Measurements from ENCODE around the gene MSGN1.
A peak's percentile ranks its signal among the peaks of the same experiment; 100 is the strongest.

The MSGN1 gene

DNA sequence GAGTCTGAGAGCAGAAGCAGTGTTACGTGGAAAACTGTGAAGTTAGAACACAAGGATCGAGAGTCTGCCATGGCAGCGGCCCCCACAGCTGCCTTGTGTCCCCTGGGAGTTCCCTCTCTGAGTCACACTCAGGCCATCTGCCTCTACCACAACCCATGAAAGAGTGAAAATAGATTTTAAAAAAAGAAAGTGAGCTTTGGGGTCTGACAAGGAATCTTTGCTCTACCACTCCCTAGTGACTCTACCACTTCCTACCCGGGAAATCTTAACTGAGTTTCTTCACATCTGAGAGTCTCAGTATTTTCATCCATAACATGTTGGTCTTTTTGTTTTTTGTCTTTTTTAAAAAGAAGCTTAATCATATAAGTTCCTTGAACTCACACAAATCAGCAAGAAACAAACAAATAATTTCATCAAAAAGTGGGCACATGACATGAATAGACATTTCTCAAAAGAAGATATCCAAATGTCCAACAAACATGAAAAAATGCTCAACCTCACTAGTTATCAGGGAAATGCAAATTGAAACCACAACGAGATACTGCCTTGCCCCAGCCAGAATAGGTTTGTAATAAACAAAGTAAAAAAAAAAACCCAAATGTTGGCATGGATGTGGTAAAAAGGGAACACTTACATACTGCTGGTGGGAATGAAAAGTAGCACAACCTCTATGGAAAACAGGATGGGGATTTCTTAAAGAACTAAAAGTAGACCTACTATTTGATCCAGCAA, 2.4 kb upstream of the MSGN1 start:
- no peaks in the 10 kb centered on the region for H3K27me3 ChIP-seq (ENCODE audit: control insufficient read depth in 3 of 3, insufficient read depth in 3 of 3, low read depth in 1 of 3, low read length in 3 of 3)
- no peak overlapping the region for H3K23ac ChIP-seq (ENCODE audit: low read depth, low read length, poor library complexity)
- no peak overlapping the region for H4K91ac ChIP-seq (ENCODE audit: low read depth, low read length, poor library complexity)
- no CpG with 5 or more reads among the region's 5 CpGs for WGBS, 2 donors (ENCODE audit: extremely low coverage in 2 of 2, insufficient read length in 2 of 2, insufficient replicate concordance in 1 of 2)
- no peak overlapping the region for H3K18ac ChIP-seq (ENCODE audit: low read length)
- H3K9ac ChIP-seq (ENCODE audit: low read depth, low read length, poor library complexity) = no peak overlapping the region
- DNase-seq (ENCODE audit: low spot score) = no peak
- no peak overlapping the region for H3K4ac ChIP-seq (ENCODE audit: low read length)
- H4K8ac ChIP-seq (ENCODE audit: low read depth, low read length) = no peak overlapping the region
- H3K9me3 ChIP-seq (replicated peaks in 1 of 2; ENCODE audit: control insufficient read depth in 2 of 2, insufficient read depth in 1 of 2, low read depth in 1 of 2, low read length in 2 of 2) = no peaks in the 10 kb centered on the region
- no peaks in the 10 kb centered on the region for H3K36me3 ChIP-seq (replicated peaks in 1 of 2; ENCODE audit: control insufficient read depth in 2 of 2, insufficient read depth in 2 of 2, low read length in 2 of 2)
- H3K27ac ChIP-seq (replicated peaks; ENCODE audit: low read length) = no peak overlapping the region
- no peak overlapping the region for H3K4me3 ChIP-seq (ENCODE audit: low read length in 2 of 2)
- H3K14ac ChIP-seq (ENCODE audit: low read length) = no peak overlapping the region
- H3K4me1 ChIP-seq (ENCODE audit: control insufficient read depth in 2 of 2, insufficient read depth in 1 of 2, low read depth in 1 of 2, low read length in 2 of 2) = peaks cover 5 to 18% of the 10 kb centered on the region in 2 donors
- no peak overlapping the region for H2BK120ac ChIP-seq (ENCODE audit: low read depth, low read length)
- H2BK5ac ChIP-seq (ENCODE audit: low read length) = no peak overlapping the region
- no peak overlapping the region for H2BK15ac ChIP-seq (ENCODE audit: low read length)
- H3K4me2 ChIP-seq (ENCODE audit: insufficient read depth, low read length, poor library complexity, severe bottlenecking) = no peak overlapping the region
- H2AK5ac ChIP-seq (ENCODE audit: low read depth, low read length) = no peak overlapping the region
- no peak overlapping the region for H2BK12ac ChIP-seq (ENCODE audit: low read length)
- H2AFZ ChIP-seq (ENCODE audit: low read length) = no peak overlapping the region
- no peaks in the 10 kb centered on the region for H3K79me1 ChIP-seq (ENCODE audit: low read depth, low read length)

DNA sequence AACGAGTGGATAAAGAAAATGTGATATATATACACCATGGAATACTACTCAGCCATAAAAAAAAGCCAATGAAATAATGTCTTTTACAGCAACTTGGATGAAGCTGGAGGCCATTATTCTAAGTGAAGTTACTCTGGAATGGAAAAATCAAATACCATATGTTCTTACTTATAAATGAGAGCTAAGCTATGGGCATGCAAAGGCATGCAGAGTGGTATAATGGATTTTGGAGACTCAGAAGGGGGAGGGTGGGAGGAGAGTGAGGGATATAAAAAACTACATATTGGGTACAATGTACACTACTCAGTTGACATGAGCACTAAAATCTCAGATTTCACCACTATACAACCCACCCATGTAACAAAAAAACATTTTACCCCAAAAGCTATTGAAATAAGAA, 1.7 kb upstream of the MSGN1 start:
- Histone ChIP-seq H3K4me2 (ENCODE audit: insufficient read depth, low read length, poor library complexity, severe bottlenecking) (no peak overlapping the region), H3K4me1 (ENCODE audit: control insufficient read depth in 2 of 2, insufficient read depth in 1 of 2, low read depth in 1 of 2, low read length in 2 of 2) (peaks cover 5 to 18% of the 10 kb centered on the region in 2 donors), H3K14ac (ENCODE audit: low read length) (no peak overlapping the region), H4K91ac (ENCODE audit: low read depth, low read length, poor library complexity) (no peak overlapping the region), H2BK5ac (ENCODE audit: low read length) (no peak overlapping the region), H3K18ac (ENCODE audit: low read length) (no peak overlapping the region), H3K9me3 (replicated peaks in 1 of 2; ENCODE audit: control insufficient read depth in 2 of 2, insufficient read depth in 1 of 2, low read depth in 1 of 2, low read length in 2 of 2) (no peaks in the 10 kb centered on the region), H3K23ac (ENCODE audit: low read depth, low read length, poor library complexity) (no peak overlapping the region), H3K27me3 (ENCODE audit: control insufficient read depth in 3 of 3, insufficient read depth in 3 of 3, low read depth in 1 of 3, low read length in 3 of 3) (peaks cover 0 to 2% (median 0%) of the 10 kb centered on the region in 3 experiments), H4K8ac (ENCODE audit: low read depth, low read length) (no peak overlapping the region), H2AFZ (ENCODE audit: low read length) (no peak overlapping the region), H2BK12ac (ENCODE audit: low read length) (no peak overlapping the region), H2BK15ac (ENCODE audit: low read length) (no peak overlapping the region), H2AK5ac (ENCODE audit: low read depth, low read length) (no peak overlapping the region), H3K4ac (ENCODE audit: low read length) (no peak overlapping the region), H3K36me3 (replicated peaks in 1 of 2; ENCODE audit: control insufficient read depth in 2 of 2, insufficient read depth in 2 of 2, low read length in 2 of 2) (no peaks in the 10 kb centered on the region), H3K4me3 (ENCODE audit: low read length in 2 of 2) (no peak overlapping the region), H3K79me1 (ENCODE audit: low read depth, low read length) (no peaks in the 10 kb centered on the region), H2BK120ac (ENCODE audit: low read depth, low read length) (no peak overlapping the region), H3K27ac (replicated peaks; ENCODE audit: low read length) (no peak overlapping the region), H3K9ac (ENCODE audit: low read depth, low read length, poor library complexity) (no peak overlapping the region)
- no CpG with 5 or more reads among the region's 1 CpG for WGBS, 2 donors (ENCODE audit: extremely low coverage in 2 of 2, insufficient read length in 2 of 2, insufficient replicate concordance in 1 of 2)
- no peak for DNase-seq (ENCODE audit: low spot score)

DNA sequence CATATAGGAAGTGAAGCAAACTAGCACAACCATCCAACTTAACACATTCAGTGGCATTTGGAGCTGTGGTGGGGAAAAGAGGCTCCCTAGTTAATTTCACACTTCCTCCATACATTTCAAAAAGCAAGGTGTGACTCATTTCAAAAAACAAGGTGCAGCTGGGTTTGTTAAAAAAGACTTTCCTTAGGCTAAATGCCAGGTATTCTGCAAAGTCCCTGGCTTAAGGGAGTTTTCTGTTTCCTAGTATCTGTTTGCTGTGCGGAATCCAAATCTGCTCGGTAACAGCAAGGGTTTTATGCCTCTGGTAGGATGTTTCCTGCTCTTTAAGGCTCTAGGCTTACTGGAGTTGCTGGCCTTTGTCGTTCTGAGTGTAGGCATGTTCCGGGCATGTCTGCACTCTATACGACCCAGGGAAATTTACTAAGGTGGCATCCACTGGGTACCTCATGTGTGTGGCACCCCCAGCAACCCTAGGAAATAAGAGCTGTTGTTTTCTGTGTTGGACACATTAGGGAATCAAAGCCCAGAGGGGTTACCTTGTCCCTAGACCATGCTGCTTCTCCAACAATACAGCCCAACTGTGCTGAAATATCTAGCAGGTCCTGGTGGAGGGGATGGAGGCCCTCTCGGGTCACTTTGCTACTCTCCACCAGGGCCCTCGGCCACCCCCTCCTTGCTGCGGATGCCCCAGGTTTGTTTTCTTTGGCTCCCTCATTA, 634 bp upstream of the MSGN1 start:
- Histone ChIP-seq H3K4me3 (ENCODE audit: low read length in 2 of 2) (no peak overlapping the region), H3K4me1 (ENCODE audit: control insufficient read depth in 2 of 2, insufficient read depth in 1 of 2, low read depth in 1 of 2, low read length in 2 of 2) (peaks cover 5 to 18% of the 10 kb centered on the region in 2 donors), H4K8ac (ENCODE audit: low read depth, low read length) (no peak overlapping the region), H3K27me3 (ENCODE audit: control insufficient read depth in 3 of 3, insufficient read depth in 3 of 3, low read depth in 1 of 3, low read length in 3 of 3) (peaks cover 0 to 2% (median 0%) of the 10 kb centered on the region in 3 experiments), H2AK5ac (ENCODE audit: low read depth, low read length) (no peak overlapping the region), H4K91ac (ENCODE audit: low read depth, low read length, poor library complexity) (no peak overlapping the region), H2AFZ (ENCODE audit: low read length) (peak overlapping the region; percentile 64), H3K27ac (replicated peaks; ENCODE audit: low read length) (peak overlapping the region; percentile 45), H2BK5ac (ENCODE audit: low read length) (no peak overlapping the region), H3K36me3 (replicated peaks in 1 of 2; ENCODE audit: control insufficient read depth in 2 of 2, insufficient read depth in 2 of 2, low read length in 2 of 2) (no peaks in the 10 kb centered on the region), H3K4ac (ENCODE audit: low read length) (no peak overlapping the region), H3K14ac (ENCODE audit: low read length) (no peak overlapping the region), H3K4me2 (ENCODE audit: insufficient read depth, low read length, poor library complexity, severe bottlenecking) (no peak overlapping the region), H2BK15ac (ENCODE audit: low read length) (no peak overlapping the region), H2BK12ac (ENCODE audit: low read length) (no peak overlapping the region), H3K18ac (ENCODE audit: low read length) (peak overlapping the region; percentile 40), H3K9me3 (replicated peaks in 1 of 2; ENCODE audit: control insufficient read depth in 2 of 2, insufficient read depth in 1 of 2, low read depth in 1 of 2, low read length in 2 of 2) (no peaks in the 10 kb centered on the region), H2BK120ac (ENCODE audit: low read depth, low read length) (peak overlapping the region; percentile 27), H3K9ac (ENCODE audit: low read depth, low read length, poor library complexity) (no peak overlapping the region), H3K79me1 (ENCODE audit: low read depth, low read length) (no peaks in the 10 kb centered on the region), H3K23ac (ENCODE audit: low read depth, low read length, poor library complexity) (no peak overlapping the region)
- DNase-seq (ENCODE audit: low spot score) = no peak
- no CpG with 5 or more reads among the region's 8 CpGs for WGBS, 2 donors (ENCODE audit: extremely low coverage in 2 of 2, insufficient read length in 2 of 2, insufficient replicate concordance in 1 of 2)

DNA sequence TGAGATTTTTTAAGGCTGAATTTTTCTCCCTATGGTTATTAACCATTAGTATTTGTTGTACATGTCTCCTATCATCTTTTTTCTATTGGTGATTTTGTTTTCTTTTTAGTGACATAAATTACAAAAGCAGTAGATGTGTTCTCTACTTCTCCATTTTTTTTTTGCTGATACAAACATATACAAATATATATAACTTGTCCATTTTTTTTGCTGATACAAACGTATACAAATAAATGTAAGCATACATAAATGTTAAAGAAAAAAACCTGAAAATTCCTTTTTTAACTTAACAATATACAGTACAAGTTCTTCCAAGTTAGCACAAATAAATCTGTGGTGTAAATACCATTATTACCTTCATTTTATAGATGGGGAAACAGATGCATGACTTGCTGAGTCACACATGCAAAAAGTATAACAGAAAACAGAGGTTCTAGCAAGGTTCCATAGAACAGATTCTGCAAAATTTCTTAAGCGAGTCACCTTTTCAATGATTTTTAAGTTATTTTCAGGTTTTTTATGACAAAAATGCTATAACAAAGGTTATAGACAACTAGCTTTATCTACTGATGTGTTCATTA, 2.1 kb downstream of the MSGN1 start:
- no peak overlapping the region for H3K27ac ChIP-seq (replicated peaks; ENCODE audit: low read length)
- H3K27me3 ChIP-seq (ENCODE audit: control insufficient read depth in 3 of 3, insufficient read depth in 3 of 3, low read depth in 1 of 3, low read length in 3 of 3) = peaks cover 0 to 4% (median 0%) of the 10 kb centered on the region in 3 experiments
- WGBS, 2 donors (ENCODE audit: extremely low coverage in 2 of 2, insufficient read length in 2 of 2, insufficient replicate concordance in 1 of 2) = no CpG with 5 or more reads among the region's 2 CpGs
- H3K9ac ChIP-seq (ENCODE audit: low read depth, low read length, poor library complexity) = no peak overlapping the region
- no peaks in the 10 kb centered on the region for H3K36me3 ChIP-seq (replicated peaks in 1 of 2; ENCODE audit: control insufficient read depth in 2 of 2, insufficient read depth in 2 of 2, low read length in 2 of 2)
- H2AK5ac ChIP-seq (ENCODE audit: low read depth, low read length) = no peak overlapping the region
- no peak overlapping the region for H4K8ac ChIP-seq (ENCODE audit: low read depth, low read length)
- H3K14ac ChIP-seq (ENCODE audit: low read length) = no peak overlapping the region
- H2BK12ac ChIP-seq (ENCODE audit: low read length) = no peak overlapping the region
- H3K4me1 ChIP-seq (ENCODE audit: control insufficient read depth in 2 of 2, insufficient read depth in 1 of 2, low read depth in 1 of 2, low read length in 2 of 2) = peaks cover 5 to 24% of the 10 kb centered on the region in 2 donors
- DNase-seq (ENCODE audit: low spot score) = no peak
- H3K18ac ChIP-seq (ENCODE audit: low read length) = no peak overlapping the region
- H3K9me3 ChIP-seq (replicated peaks in 1 of 2; ENCODE audit: control insufficient read depth in 2 of 2, insufficient read depth in 1 of 2, low read depth in 1 of 2, low read length in 2 of 2) = no peaks in the 10 kb centered on the region
- no peak overlapping the region for H3K4me2 ChIP-seq (ENCODE audit: insufficient read depth, low read length, poor library complexity, severe bottlenecking)
- no peak overlapping the region for H2AFZ ChIP-seq (ENCODE audit: low read length)
- H3K79me1 ChIP-seq (ENCODE audit: low read depth, low read length) = no peaks in the 10 kb centered on the region
- H3K4ac ChIP-seq (ENCODE audit: low read length) = no peak overlapping the region
- no peak overlapping the region for H3K23ac ChIP-seq (ENCODE audit: low read depth, low read length, poor library complexity)
- H2BK120ac ChIP-seq (ENCODE audit: low read depth, low read length) = no peak overlapping the region
- H3K4me3 ChIP-seq (ENCODE audit: low read length in 2 of 2) = no peak overlapping the region
- no peak overlapping the region for H4K91ac ChIP-seq (ENCODE audit: low read depth, low read length, poor library complexity)
- H2BK5ac ChIP-seq (ENCODE audit: low read length) = no peak overlapping the region
- no peak overlapping the region for H2BK15ac ChIP-seq (ENCODE audit: low read length)
